GM18867 (cell line): ENCODE measurements around the gene NUDT15.

Source experiments
- ATAC-seq: cut with Tn5 transposase; IDR thresholded peaks from one replicate; pipeline ENCODE4 v1.9.1; 2021; ENCODE audit warnings: mild to moderate bottlenecking, moderate library complexity; ENCODE audit not compliant: unreplicated experiment

The NUDT15 gene

DNA sequence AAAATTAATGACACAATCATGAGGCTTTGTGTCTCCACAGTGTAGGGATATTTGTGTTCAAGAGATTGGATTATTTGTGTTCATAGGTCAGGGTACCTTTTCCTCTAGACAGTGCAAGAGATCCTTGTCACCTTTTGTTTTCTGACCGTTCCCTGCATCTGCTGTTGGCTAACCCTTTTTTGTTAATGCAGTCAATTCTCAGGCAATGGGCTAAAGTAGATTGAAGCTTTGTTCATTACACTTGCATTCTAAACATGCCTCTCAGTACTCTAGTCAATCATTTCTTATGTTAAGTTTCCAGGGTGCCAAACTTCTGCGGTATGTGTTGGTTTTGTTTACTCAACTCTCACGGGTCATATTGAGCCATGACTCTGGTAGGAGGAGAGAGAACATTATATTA is 59.1 kb downstream of the NUDT15 start:
- no peak for ATAC-seq
